Measurements from ENCODE around the gene FARP1.

DNA sequence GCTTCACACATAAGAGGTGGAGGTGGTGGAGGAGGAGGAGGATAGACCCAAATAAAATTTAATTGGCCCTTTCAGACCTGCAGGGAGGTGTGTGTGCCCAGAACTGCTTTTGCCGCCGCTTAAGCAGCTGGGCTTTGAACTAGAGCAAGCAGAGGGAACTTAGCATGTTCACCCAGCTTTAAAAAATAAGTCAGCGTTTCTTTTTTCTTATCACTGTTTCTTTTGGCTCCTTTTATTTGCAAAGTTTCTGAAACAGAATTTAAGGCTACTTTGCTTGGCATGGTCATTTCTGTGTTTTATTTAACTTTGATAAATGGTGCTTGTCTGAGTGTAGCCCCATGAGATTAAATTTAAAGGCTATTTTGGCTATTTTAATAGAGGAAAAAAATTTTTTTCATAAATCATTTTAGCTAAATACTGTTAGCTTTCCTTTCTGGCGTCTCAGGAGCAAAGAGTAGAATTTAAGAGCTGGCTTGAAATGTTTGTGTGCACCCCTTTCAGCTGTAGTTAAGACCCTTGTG, 77.4 kb downstream of the FARP1 start:
- TF ChIP-seq, protein P1, sequence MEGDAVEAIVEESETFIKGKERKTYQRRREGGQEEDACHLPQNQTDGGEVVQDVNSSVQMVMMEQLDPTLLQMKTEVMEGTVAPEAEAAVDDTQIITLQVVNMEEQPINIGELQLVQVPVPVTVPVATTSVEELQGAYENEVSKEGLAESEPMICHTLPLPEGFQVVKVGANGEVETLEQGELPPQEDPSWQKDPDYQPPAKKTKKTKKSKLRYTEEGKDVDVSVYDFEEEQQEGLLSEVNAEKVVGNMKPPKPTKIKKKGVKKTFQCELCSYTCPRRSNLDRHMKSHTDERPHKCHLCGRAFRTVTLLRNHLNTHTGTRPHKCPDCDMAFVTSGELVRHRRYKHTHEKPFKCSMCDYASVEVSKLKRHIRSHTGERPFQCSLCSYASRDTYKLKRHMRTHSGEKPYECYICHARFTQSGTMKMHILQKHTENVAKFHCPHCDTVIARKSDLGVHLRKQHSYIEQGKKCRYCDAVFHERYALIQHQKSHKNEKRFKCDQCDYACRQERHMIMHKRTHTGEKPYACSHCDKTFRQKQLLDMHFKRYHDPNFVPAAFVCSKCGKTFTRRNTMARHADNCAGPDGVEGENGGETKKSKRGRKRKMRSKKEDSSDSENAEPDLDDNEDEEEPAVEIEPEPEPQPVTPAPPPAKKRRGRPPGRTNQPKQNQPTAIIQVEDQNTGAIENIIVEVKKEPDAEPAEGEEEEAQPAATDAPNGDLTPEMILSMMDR (IDR thresholded peaks at IDR 0.05), result no peak
- TF ChIP-seq POLR2AphosphoS5 (IDR thresholded peaks at IDR 0.05) (no peak), POLR2A (IDR thresholded peaks at IDR 0.05; ENCODE audit: low read depth) (no peak)

Measured in esophagus muscularis mucosa (tissue), 3 donors.